HG03520 (cell line): Measurements from ENCODE around the gene ARHGAP10.

ENCODE experiments used
- ATAC-seq: cut with Tn5 transposase; IDR thresholded peaks from one replicate; pipeline ENCODE4 v1.9.1; 2021; ENCODE audit warnings: mild to moderate bottlenecking, moderate library complexity; ENCODE audit not compliant: unreplicated experiment

The ARHGAP10 gene

GRCh38 chr4:147765121-147765529 lies 33.2 kb downstream of the ARHGAP10 start:
- no peak for ATAC-seq

- ATAC-seq: no peak
Observed at GRCh38 chr4:147768113-147768512, 36.2 kb downstream of the ARHGAP10 start.

- ATAC-seq: no peak
Observed at GRCh38 chr4:147769386-147769785, 37.5 kb downstream of the ARHGAP10 start.

DNA sequence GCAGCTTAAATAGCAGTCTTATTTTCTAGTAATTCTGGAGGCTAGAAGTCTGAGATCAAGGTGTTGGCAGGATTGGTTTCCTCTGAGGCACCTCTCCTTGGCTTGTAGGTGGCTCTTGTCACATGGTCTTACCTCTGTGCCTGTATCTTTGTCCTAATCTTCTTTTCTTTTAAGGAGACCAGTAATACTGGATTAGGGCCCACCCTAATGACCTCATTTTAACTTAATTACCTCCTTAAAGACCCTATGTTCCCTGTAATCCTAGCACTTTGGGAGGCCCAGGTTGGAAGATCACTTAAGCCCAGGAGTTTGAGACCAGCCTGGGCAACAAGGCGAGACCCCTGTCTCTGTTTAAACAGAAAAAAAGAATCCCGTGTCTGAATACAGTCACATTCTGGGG lies 38.9 kb downstream of the ARHGAP10 start:
- ATAC-seq: no peak

GRCh38 chr4:147772056-147772455 lies 40.2 kb downstream of the ARHGAP10 start:
- no peak for ATAC-seq

GRCh38 chr4:147772459-147772969 lies 40.6 kb downstream of the ARHGAP10 start:
- no peak for ATAC-seq

DNA sequence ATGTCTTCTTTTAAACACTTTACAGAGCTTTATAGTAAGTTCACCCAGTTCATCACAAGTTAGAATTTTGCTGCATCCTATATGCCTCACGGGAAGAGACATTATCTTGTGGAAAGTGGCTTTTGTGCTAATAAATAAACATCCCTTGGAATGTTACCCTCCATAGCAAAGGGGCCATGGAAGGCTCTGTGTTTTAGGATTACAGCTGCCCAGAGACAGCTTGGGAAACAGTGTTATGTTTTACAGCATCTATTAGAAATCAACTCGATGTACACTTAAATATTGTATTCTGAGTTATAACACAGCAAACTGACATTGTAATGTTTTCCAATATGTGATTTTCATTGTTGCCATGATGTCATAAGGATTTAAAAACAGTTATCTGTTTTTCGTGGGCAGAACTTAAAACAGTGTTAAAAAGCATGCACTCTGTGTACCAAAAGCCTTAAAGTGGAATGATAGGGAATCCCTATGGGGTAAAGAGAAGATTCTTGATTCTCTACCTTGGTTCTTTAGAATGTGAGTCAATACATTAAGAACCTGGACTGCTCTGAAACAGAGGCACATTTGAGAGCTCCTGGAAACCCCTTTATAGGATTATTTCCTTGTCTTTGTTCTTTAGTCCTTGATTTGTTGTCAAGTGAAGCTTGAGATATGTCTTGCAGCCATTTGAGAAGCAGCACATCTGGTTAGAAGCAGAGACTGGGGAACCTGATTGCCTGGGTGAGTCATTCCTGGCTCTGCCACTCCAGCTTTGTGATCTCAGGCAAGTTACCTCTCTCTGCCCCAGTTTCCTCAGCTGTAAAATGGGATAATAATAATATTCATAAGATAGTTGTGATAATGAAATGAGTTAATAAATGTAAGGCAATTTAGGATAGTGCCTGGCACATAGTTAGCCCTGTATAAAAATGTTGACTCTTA lies 41.6 kb downstream of the ARHGAP10 start:
- ATAC-seq: peak; percentile 42

DNA sequence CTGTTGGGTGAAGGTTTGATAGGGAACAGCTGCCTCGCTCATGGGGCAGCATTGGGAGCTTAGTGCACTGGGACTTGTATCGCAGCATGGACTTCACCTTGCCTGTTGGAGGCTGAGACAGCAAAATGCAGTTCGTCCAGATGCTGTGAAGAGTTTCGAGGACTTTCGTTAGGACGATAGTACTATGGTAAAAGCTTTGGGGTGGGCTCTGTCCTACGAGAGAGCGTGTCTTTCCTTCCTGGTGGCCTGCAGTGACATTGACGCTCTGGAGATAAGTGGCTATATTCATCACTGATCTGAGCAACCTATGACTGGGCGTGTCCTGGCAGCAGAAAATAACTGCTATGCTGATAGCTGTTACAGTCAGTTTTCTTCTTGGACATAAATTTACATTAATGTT lies 44.8 kb downstream of the ARHGAP10 start:
- ATAC-seq: no peak

GRCh38 chr4:147777456-147778091 lies 45.7 kb downstream of the ARHGAP10 start:
- ATAC-seq: no peak

DNA sequence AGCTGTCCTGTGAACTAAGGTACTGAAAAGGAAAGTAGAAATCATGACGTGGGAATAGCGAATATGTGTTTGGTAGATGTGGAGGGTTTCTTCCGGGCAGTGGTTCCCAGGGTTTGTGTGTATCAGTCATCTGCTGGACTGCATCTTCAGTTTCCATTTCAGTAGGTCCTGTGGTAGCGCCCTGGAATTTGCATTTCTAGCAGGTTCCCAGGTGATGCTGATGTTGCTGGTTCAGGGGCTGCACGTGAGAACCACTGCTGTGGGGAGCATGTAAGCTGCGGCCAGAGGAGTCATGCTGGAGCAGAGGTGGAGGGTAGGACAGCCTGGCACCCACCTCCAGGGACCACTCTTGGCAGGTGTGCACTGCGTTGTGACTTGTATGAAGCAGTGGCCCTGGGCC lies 47.1 kb downstream of the ARHGAP10 start:
- peak; percentile 58 for ATAC-seq

GRCh38 chr4:147779451-147779850 lies 47.6 kb downstream of the ARHGAP10 start:
- ATAC-seq: no peak

DNA sequence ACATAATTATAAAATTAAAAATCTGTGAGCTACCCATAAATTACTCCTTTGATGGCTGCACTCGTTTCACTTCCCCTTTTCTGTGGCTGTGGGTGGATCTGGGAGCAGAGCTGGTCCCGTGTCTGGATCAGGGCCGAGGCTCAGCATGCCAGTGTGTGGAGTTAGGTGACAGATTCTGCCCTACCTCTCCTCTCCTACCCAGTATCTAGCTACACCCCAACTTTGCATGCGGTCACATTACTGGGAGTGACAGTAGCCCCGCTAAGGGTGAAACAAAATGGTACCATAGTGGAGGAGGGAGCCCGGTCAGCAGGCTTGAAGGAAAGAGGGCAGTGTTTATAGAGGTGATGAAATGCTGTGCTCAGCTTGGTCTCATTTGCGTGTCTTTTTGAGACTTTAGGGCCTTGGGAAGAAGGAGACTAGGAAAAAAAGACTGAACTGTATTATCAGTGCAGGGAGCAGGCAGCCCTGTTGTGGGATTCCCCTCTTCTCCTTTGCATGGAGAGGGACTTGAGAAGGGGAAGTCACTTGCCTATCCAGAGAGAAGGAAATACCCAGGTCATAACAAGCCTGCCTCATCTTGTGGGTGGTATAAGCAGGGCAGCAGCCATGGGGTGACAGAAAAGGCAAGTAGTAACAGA lies 48.4 kb downstream of the ARHGAP10 start:
- ATAC-seq: peak; percentile 48

DNA sequence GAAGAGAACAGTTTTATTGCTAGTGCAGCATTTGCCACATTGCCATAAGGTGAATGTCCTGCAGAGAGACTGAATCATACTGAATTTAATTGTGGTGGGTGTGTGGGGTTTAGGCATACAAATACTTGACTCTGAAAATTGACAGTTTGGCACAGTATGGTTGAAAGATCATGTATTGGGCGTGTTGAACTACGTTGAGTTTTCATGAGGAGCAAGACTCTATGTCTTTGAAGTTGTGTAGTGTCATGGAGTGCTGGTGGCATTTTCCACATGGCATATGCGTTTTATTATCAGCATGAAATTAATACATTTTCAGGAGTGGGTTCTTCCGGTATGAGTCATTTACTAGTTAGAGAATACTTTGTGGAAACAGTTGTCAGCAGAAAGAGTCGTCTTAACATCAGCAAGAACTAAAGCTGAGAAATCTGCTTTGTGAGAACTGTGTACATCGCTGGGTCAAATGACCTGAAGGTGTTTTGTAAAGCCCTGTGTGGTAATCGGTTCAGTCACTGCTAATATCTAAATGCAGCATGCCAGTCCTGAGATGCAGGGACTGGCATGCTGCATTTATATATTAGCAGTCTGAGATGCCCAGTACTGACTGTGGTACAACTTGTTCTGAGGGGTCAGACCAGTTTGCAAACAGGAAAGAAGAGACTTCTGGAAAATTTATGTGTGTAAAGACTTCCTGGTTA lies 50.3 kb downstream of the ARHGAP10 start:
- ATAC-seq: no peak

DNA sequence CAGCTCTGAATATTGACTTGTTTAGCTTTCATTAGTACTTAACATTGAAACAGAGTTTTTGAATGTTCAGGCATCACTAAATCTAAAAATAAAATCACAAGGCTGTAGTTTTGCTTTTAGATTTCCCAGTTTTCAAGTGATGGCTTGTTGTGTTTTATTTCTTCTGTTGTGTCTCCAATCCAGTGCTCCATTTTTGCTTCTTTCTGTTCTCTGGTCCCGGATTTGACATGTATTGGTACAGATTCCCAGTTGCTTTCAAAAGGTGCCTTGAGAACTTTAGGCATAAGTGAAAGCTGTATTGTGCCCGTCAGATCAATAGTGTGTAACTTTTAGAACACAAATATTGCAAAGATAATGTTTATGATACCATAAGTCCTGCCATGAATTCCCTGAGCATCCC lies 53.2 kb downstream of the ARHGAP10 start:
- no peak for ATAC-seq

GRCh38 chr4:147786031-147786430 lies 54.1 kb downstream of the ARHGAP10 start:
- ATAC-seq: peak; percentile 90

DNA sequence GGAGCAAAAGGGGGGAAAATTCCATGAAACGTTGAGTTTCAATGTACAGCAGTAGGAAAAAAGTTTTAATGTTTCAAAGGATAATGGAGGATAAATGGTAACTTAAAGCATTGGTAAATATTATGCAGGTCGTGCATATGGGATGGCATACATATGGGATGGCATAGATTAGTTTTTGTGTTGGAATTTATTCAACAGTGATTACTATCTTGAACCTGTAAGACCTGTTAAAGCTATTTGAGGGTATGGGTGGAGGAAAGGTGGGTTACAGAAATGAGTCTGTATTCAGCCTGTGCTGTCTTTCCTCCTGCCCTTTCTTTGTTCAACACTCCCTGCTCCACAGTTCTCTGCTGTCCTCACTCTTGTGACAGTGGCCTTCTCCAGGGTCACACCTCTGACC lies 54.6 kb downstream of the ARHGAP10 start:
- no peak for ATAC-seq

- no peak for ATAC-seq
Observed at GRCh38 chr4:147787204-147787603, 55.3 kb downstream of the ARHGAP10 start.

DNA sequence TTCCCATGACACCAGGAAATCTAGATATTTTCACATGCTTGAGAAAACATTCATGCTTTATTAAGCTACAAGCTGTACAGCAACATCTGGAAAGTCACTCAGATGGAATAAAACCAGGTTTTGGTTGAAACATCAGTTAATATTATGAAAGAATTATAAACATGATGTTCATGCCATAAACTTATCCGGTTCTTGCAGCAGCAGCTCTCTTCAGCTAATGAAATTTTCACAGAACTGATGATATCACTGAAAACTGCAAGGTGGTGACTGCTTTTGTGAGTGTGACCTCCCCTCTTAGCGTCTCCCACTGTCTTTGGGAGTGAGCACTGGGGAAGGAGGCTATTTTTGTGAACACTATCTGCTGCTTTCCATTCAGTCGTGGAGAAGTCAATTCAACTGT lies 56.9 kb downstream of the ARHGAP10 start:
- no peak for ATAC-seq

DNA sequence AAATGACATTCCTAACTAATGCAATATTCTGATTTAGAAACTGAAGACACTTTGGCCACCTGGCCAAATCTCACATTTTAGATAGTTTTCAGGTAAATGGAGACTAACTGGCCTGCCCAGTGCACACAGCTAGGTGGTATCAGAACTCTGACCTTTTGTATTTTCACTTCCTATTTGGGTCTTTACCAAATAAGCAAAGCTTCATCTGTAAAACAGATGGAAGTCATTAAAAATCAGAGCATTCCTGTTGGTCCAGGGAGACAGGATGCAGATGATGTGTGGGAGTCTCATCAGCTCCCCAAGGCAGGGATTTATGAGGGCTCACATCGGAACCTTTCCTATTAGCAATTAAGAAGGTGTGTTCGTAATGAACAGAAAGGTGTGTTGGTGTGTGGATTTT lies 57.7 kb downstream of the ARHGAP10 start:
- no peak for ATAC-seq

GRCh38 chr4:147790412-147790811 lies 58.5 kb downstream of the ARHGAP10 start:
- no peak for ATAC-seq

DNA sequence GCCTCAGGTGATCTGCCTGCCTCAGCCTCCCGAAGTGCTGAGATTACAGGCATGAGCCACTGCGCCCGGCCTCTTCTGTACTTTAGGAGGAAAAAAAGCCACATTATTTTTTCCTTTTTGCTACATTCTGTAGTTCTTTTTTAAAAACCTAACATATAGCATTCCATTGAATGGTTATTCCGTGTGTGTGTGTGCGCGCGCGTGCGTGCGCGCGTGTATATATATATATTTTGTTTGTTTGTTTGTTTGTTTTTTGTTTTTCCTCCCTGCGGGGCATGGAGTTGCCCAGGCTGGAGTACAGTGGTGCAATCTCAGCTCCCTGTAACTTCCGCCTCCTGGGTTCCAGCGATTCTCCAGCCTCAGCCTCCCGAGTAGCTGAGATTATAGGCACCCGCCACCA lies 59.5 kb downstream of the ARHGAP10 start:
- no peak for ATAC-seq
